ENCODE data around the gene MAPK9. TPM values are rescaled to one million over a fixed set of nuclear protein-coding genes. Genes with fewer than 3 reads are reported as not detected.

MAPK9 gene
- total RNA-seq = 32.8 and 38.6 TPM in 2 replicates

DNA sequence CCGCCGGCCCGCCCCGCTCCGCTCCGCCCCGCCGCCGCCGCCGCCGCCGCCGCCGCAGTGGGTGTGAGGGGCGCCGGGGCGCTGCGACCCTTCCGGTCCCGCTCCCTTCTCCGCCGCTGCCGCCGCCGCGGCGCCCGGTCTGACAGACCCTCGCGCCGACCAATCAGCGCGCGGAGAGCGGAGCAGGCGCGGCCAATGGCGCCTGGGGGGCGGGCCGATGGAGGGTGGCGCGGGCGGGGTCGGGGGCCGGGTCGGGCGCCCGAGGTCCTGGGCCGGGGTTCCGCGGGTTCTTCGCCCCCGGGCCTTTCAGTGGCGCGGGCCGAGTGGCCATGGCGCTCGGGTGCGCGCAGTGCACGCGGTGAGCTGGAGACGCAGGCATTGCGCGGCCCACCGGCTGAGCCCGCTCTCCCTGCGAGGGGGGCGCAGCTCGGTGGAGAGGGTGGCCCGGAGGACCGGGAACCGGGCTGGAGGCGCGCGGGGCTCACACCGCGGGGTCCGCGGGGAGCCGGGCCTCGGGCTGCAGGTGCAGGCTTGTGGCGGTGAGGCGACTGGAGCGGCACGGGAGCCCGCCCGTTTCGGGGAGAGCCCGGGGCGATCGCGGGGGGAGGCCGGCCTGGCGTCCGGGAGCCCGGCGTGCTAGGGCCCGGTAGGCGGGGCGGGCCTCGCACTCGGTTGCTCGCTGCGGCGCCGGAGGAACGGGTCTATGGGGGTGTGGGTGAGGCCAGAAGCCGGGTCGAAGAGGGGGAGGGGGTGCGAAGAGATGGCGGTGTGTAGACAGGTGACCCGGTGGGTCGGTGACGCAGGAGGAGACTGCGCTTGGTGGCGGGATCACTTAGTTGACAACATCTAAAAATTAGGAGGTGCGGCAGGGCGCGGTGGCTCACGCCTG lies at the start of gene MAPK9:
Gene MAPK9, minus strand, starts transcription at position 141 of the 889 bp plus-strand sequence. CDS start 11,522 bp downstream, outside the sequence.

DNA sequence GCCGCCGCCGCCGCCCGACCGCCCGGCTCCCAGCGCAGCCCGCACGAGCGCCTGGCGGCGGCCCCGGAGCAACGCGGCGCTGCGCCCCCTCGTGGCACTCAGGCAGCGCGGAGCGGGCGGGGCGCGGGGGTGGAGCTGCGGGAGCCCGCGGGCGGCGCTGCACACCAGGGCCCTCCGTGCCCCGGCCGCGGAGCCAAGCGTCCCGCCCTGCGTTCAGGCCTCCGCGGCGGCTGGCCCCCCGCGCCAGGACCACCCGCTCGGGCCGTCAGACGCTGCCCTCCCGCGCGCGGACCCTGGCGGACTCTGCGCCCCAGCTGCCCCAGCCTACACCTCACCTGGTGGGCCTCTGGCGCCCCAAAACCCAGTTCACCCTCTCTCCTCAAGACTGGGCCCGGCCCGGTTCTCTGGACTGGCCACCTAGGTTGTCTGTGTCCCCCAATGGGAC lies 82.7 kb downstream of the MAPK9 start, which contains the start of gene RASGEF1C:
Gene RASGEF1C, minus strand, starts transcription at position 75 of the 445 bp plus-strand sequence. CDS start 71,159 bp downstream, outside the sequence.

Other genes starting within 250 kb of the MAPK9 start
- 26.4 and 30.9 TPM in 2 replicates for gene RNF130, start 220.3 kb downstream of the MAPK9 start, total RNA-seq
- not detected in 2 replicates for gene RASGEF1C, start 82.9 kb downstream of the MAPK9 start, total RNA-seq
- 233 and 276 TPM in 2 replicates for gene GFPT2, start 61.3 kb upstream of the MAPK9 start, total RNA-seq
- gene CNOT6, start 202.3 kb upstream of the MAPK9 start, total RNA-seq = 15.1 and 24.5 TPM in 2 replicates

Data from smooth muscle cell of the umbilical artery (primary cell).